ENCODE measurements around the gene KRTAP9-2. TPM values are rescaled to one million over a fixed set of nuclear protein-coding genes. Genes with fewer than 3 reads are reported as not detected.
A peak's percentile ranks its signal among the peaks of the same experiment; 100 is the strongest.

Gene KRTAP9-2
- polyA plus RNA-seq, 2 of the 4 experiments (the other 2 are of a cell fraction), result not detected

GRCh38 chr17:41256291-41256685, 29.8 kb downstream of the KRTAP9-2 start:
- no peak for TF ChIP-seq EP300 (IDR thresholded peaks at IDR 0.05)
- TF ChIP-seq RAD21 (conservative IDR thresholded peaks at IDR 0.05 in 1 of 2, IDR thresholded peaks at IDR 0.05 in 1 of 2), result no peak
- TF ChIP-seq CBX2 (IDR thresholded peaks at IDR 0.05; ENCODE audit: borderline replicate concordance, low read depth), result no peak
- TF ChIP-seq RARB (CRISPR knock-in tag; IDR thresholded peaks at IDR 0.05), result no peak
- TF ChIP-seq CTCF (IDR thresholded peaks at IDR 0.05), result no peak
- TF ChIP-seq KDM1A (IDR thresholded peaks at IDR 0.05; ENCODE audit: low read depth), result no peak
- no peak for TF ChIP-seq EHF (CRISPR knock-in tag; IDR thresholded peaks at IDR 0.05)
- no peak for TF ChIP-seq MAX (IDR thresholded peaks at IDR 0.05)
- no peak for TF ChIP-seq ZSCAN20 (CRISPR knock-in tag; IDR thresholded peaks at IDR 0.05)
- no peak for TF ChIP-seq FOXS1 (CRISPR knock-in tag; IDR thresholded peaks at IDR 0.05)
- no peak for TF ChIP-seq HES2 (IDR thresholded peaks at IDR 0.05)
- no peak for TF ChIP-seq ZNF302 (CRISPR knock-in tag; IDR thresholded peaks at IDR 0.05)
- TF ChIP-seq HEYL (CRISPR knock-in tag; IDR thresholded peaks at IDR 0.05), result no peak
- no peak for TF ChIP-seq PBX3 (IDR thresholded peaks at IDR 0.05)
- no peak for TF ChIP-seq NR3C1 (IDR thresholded peaks at IDR 0.05)
- no peak for TF ChIP-seq CEBPB (IDR thresholded peaks at IDR 0.05)
- TF ChIP-seq CHD4 (IDR thresholded peaks at IDR 0.05; ENCODE audit: borderline replicate concordance), result no peak
- TF ChIP-seq HMGXB4 (CRISPR knock-in tag; IDR thresholded peaks at IDR 0.05; ENCODE audit: borderline replicate concordance), result no peak
- Histone ChIP-seq H3K4me2 (no peak overlapping the region), H3K27ac (no peak overlapping the region), H3K9me3 (no peaks in the 10 kb centered on the region), H3K4me3 (no peak overlapping the region), H3K4me1 (no peaks in the 10 kb centered on the region)
- ChIA-PET CTCF (no interaction called here), POLR2A (no interaction called here)
- 95% methylated on average over 1 of the region's 1 CpG for WGBS (ENCODE audit: missing lambda C conversion rate)
- ATAC-seq (no peak), DNase-seq (ENCODE audit: low read depth in 1 of 2, low spot score in 1 of 2) (no peak), FAIRE-seq (no peak)

GRCh38 chr17:41258406-41258805, 32.0 kb downstream of the KRTAP9-2 start:
- H3K9me3 ChIP-seq, result no peaks in the 10 kb centered on the region
- FAIRE-seq, result peak; percentile 70
- H3K4me1 ChIP-seq, result no peaks in the 10 kb centered on the region
- POLR2A ChIA-PET, result no interaction called here
- no peak for ATAC-seq
- H3K4me2 ChIP-seq, result no peak overlapping the region
- no peak for DNase-seq (ENCODE audit: low read depth in 1 of 2, low spot score in 1 of 2)
- no peak overlapping the region for H3K4me3 ChIP-seq
- no peak overlapping the region for H3K27ac ChIP-seq
- CTCF ChIA-PET, result no interaction called here
- no peak for TF ChIP-seq NPAS2 (CRISPR knock-in tag; IDR thresholded peaks at IDR 0.05; ENCODE audit: borderline replicate concordance)
- TF ChIP-seq SREBF2 (IDR thresholded peaks at IDR 0.05), result no peak
- TF ChIP-seq FOSL2 (IDR thresholded peaks at IDR 0.05), result no peak
- no peak for TF ChIP-seq FOSL2 (CRISPR knock-in tag; IDR thresholded peaks at IDR 0.05)
- TF ChIP-seq CHD4 (IDR thresholded peaks at IDR 0.05; ENCODE audit: borderline replicate concordance), result no peak
- TF ChIP-seq USF2 (IDR thresholded peaks at IDR 0.05), result no peak
- no peak for TF ChIP-seq TFCP2L1 (CRISPR knock-in tag; IDR thresholded peaks at IDR 0.05)
- TF ChIP-seq CBX2 (IDR thresholded peaks at IDR 0.05; ENCODE audit: borderline replicate concordance, low read depth), result no peak
- TF ChIP-seq JUNB (IDR thresholded peaks at IDR 0.05), result no peak
- no peak for TF ChIP-seq PBX3 (IDR thresholded peaks at IDR 0.05)
- TF ChIP-seq JUN (IDR thresholded peaks at IDR 0.05), result no peak
- TF ChIP-seq REST (IDR thresholded peaks at IDR 0.05), result no peak
- TF ChIP-seq RARB (CRISPR knock-in tag; IDR thresholded peaks at IDR 0.05), result no peak
- no peak for TF ChIP-seq POLR2A (IDR thresholded peaks at IDR 0.05; ENCODE audit: low read length)
- no peak for TF ChIP-seq RAD21 (conservative IDR thresholded peaks at IDR 0.05 in 1 of 2, IDR thresholded peaks at IDR 0.05 in 1 of 2)
